DMS153 (cell line): ENCODE data around the gene SH2D5.
"Not testable (repeated sequence)": the region's sequence is repeated elsewhere in the genome, so short reads cannot be mapped to it uniquely, and the experiment has no call there.

Experiments used
- DNase-seq: peaks from one replicate; lab custom pipeline; 2025; lab: John Stamatoyannopoulos, UW

The SH2D5 gene

DNA sequence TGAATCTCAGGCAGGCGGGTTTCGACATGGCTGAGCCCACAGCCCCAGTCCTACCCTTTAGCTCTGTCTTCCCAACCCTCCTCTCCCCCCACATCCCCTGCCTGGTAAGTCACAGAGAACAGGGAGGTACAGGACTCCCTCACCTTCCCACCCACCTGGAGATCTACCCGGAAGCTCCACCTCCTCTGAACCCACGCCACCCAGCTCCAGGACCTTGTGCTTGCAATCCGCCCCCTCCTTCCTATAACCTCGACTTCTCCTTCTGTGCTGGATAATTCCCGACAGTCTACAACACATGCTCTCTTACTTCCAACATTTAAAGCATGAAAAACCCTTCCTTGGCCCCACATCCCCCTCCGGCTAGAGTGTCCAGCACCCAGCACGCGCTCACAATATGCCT, 37.0 kb downstream of the SH2D5 start:
- DNase-seq = no peak

DNA sequence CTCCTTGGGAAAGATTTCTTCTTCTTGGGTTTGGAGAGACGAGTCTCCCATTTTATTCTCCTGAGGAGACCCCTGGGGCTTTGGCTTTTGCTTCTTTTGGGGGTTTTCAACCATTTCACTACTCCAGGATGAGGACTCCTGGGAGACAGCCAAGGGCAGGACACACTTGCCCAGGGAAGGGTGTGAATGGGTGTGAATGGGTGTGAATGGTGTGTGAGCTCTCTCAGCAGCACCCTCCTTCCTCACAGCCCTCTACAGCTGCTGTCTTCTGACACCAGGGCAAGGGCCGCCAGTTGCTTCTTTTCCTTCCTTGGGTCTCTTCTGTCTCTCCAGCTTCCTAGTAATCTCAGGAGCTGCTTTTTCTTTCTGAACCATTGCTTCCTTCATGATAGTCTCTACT, 38.9 kb downstream of the SH2D5 start:
- DNase-seq = no peak

DNA sequence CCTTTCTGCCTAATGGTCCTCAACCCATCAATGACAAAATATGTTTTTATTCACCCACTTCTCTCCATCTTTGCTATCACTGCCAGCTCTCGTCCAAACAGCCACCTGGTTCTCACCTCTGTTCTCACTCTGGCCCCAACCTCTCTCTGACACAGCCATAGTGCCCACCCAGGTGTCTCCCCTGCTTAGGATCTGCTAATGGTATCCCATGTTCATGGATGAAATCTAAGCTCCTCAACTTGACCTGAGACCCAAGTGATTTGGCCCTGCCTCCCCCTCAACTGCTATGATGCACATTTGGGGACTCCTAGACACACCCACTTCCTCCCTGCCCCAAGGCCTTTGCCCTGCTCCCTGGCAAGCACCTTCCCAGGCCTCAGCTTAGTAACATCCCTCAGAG, 40.6 kb downstream of the SH2D5 start:
- no peak for DNase-seq

DNA sequence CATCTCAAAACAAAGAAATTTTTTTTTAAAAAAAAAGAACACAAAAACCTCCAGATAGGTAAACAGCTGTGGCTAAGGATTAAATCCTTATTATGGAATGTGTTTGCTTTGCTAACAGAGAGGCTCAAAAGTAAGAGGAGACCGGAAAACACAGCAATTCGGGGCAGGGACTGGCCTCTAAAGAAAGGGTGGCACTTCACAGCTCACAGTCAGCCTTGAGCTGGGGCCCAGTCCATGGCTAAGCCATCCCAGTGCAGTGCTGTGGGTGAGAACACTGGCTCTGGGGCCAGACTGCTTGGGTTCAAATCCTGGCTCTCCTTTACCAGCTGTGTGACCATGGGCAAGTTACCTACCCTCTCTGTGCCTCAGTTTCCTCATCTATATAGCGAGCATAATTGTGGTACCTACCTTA, 42.9 kb downstream of the SH2D5 start:
- DNase-seq = no peak

DNA sequence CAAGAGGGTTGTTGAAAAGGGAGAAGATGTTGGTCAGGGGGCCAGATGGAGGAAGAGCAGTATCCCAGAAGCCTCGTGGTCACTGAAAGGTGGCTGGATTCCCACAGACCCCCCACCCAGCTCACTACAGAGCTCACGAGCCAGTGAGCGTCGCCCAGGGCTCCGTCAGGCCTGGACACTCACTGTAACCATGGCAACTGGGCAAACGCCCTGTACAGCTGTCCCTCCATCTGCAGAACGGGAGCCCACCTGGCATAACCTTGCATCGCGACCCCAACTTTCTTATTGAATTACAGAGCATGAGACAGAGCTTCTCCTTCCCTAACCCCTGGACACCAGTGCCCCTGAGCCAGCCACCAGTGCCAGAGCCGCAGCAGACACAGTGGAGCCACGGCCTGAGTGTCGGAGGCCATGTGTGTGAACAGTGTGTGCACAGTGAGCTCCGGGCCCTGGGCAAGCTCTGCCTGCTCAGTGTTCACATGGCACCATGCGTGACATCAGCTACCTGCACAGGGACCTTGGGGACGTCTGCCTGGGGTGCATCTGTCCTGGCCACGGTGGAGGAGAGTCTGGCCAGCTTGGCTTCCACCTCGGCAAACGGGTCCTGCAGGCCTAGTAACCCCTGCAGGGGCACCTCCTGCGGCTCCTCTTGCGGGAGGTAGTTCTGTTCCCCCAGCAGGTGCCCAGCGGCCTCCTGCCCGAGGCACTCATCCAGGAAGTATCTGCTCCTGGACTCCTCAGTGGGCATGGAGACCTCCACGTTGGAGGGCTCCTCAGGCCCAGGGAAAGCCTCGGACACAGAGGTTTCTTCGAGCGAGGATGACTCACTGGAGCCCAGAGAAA, 45.4 kb downstream of the SH2D5 start:
- DNase-seq = no peak

DNA sequence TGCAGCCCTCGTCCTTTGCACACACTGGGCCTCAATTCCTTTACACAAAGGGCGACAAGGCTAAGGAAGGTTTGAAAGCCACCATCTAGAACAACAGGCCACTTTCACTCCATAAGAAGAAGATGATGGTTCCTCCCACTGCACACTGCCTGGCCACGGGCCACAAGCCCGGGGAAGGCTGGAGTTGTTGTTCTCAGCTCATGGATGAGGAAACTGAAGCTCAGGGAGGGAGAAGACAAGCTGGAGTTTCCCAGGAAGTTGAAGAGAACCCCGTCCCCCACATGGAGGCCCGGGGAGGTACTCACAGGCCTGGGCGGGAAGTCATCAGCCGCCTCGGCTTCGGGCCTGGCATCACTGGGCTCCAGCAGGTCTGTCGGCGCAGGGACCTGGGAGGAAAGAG, 46.8 kb downstream of the SH2D5 start:
- no peak for DNase-seq

DNA sequence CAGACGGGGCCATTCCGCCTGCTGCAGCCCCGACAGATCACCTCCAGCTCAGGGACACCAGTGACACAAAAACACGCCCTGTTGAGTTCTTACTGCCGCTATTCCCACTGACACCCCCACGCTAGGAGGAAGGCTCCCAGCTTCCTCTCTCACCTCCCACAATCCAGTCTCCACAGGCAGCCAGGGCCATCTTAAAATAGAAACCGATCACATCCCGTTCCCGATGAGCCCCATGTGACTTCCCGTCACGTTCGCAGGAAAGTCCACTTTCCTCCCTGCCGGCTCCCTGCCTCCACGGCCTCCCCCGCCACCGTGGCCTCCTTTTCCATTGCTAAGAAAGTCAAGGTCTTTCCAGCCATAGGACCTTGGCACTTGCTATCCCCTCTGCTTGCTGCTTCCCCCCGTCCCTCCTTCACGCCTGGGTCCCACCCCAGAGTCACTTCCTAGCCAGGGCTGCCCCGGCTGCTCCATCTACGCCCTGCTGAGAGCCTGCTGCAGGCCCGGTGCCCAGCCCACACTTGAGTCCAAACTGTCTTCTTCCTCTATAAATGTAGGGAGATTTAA, 47.3 kb downstream of the SH2D5 start:
- DNase-seq = no peak

DNA sequence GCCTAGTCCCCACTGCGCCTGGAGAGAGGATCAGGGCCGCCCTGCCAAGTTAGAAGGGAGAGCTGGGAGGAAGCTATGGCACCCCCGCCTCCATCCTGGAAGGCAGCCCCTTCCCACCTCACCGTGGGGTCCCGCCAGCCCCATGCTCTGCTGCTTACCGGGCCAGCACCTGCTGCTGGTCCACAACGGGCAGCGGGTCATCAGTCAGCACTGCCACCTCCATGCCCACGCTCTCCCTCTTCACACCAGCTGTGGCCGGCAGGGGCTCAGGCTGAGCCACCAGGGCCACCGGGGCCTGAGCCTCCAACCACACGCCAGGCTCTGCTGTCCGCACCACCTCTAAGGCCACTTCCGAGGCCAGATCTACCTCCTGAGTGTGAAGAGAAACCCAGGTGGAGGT, 47.9 kb downstream of the SH2D5 start:
- no peak for DNase-seq

DNA sequence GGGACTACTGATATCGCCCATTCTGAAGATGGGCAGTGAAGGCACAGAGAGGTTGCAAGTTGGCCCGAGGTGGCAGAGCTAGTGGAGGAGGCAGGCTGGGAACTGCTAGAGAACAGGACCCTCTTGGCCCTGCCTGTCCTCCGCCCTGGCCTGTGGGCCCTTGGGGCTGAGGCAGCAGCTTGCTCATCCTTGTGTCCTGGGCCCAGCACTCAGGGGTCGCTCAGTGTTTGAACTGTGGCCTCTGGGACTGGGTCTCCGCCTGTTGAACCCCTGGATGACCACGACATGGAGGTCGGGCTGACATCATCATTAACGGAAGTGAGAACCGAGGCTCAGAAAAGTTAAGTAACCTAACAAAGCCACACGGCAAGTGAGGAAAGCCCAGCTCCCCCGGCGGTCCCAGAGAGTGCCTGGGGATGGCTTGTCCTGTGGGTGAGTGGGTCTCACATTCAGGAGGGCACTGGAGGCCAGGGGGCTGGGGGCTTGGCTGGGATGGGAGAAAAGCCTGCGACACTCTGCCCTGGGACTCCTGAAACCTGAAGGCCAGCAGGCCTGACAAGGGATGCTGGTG, 48.4 kb downstream of the SH2D5 start:
- no peak for DNase-seq

DNA sequence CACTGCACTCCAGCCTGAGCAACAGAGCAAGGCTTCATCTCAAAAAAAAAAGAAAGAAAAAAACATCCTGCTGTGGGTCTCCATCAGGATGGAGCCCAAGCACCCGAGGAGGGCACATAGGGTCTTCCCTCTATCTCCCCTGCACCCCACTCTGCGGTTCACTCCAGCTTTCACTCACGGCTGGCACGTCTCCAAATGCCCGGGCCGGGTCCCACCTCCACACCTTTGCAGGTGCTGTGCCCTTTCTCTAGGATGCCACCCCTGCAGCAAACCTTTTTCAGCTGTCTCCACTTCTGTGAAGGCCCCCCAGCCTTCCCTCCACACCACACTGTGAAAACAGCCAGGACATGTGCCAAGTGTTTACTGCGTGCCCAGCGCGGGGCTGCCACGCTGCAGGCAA, 48.9 kb downstream of the SH2D5 start:
- DNase-seq = no peak

DNA sequence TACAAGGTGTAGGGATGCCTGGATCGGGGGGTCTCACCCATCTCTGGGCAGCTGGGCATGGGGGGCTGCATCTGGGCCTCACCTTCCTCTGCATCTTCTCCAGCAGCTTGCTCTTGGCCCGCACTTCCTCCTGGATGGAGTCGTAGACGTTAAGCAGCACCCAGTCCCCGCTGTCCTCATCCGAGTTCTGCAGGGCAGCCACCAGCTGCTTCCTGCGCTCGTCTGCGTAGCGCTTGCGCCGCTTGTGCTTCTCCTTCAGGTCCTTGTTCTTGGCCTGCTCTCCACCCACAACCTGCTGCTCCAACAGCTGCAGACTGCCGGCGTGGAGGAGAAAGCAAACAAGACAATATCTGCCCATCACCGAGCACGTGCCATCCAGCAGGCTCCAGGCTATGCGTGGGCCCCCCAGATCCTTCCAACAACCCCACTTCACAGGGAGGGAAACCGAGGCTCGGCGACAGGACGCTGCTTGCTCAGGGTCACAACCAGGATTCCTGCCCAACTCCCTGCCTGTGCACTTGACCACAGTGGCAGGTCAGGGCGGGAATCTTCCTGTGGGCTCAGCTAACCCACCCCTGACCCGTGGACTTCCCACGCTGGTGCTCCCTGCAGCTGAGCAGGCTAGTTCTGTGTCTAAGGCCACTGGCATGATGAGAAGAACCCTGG, 49.8 kb downstream of the SH2D5 start:
- DNase-seq = peak; percentile 50

DNA sequence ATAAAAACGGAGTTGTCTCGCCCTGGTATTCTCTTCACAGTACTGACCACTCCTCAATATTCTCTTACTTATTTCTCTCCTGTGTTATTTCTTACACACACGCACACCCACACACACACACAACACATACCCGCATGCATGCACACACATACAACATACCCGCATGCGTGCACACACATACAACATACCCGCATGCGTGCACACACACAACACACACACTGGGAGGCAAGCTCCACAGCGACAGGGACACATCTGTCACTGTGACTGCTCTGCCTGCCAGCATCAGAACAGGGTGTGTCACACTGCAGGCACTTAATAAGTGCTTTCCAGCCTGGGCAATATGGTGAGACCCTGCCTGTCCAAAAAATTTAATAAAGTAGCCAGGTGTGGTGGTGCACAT, 50.5 kb downstream of the SH2D5 start:
- no peak for DNase-seq

DNA sequence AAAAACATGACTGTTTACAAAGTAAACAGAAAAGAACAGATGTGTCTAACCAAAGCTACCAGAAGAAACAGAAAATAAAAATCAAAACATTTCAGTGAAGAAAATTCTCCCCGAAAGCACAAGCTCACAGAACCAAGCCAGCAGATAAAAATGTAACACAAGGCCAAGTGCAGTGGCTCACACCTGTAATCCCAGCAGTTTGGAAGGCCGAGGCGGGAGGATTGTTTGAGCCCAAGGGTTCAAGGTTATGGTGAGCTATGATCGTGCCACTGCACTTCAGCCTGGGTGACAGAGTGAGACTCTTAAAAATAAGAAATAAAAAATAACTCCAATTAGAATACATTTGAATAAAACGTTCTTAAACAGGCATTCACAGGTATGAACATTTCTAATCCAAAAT, 52.2 kb downstream of the SH2D5 start:
- DNase-seq = no peak

DNA sequence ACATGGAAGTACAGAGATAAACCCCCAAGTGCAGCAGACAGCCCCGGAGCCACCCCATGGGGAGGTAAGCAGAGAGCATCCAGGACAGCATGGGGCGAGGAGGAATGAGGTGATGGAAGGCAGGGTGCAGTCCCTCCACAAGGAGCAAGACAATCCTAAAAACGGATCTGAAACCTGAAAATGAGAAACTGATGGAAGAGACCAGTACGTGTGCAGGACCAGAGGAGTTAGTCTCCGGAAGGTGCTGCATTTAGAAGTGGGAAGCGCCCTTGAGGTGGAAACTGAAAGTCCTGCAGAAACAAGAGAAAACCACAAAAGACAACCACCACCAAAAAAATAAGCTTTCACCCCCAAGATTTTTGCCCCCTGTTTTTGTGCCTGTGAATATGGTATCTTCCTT, 53.9 kb downstream of the SH2D5 start:
- no peak for DNase-seq

DNA sequence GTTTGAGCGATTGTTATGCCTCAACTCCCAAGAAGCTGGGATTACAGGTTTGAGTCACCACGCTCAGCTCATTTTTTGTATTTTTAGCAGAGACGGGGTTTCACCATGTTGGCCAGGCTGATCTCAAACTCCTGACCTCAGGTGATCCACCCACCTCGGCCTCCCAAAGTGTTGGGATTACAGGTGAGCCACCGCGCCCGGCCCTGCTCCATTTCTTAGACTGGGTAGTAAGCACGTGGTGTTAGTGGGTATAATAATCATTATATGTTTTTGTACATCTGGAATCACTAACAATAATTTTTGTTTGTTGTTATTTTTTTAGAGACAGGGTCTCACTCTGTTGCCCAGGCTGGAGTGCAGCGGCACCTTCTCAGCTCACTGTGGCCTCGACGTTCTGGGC, 58.9 kb downstream of the SH2D5 start:
- not testable (repeated sequence) for DNase-seq

DNA sequence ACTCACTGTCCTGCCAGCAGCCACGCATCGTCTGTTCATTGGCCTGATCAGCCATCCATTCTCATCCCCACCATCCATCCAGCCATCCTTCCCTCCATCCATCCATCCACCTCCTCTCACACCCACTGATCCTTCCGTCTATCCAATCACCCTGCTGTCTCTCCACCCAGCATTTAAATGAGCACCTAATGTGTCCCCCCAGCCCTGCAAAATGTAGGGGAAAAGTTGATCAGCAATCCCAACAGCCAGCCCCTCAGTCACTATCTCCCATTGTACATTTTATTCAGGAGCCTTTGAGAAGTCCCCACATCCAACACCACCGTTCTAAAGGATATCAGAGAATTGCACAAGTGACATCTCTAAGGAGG, 60.3 kb downstream of the SH2D5 start:
- no peak for DNase-seq

DNA sequence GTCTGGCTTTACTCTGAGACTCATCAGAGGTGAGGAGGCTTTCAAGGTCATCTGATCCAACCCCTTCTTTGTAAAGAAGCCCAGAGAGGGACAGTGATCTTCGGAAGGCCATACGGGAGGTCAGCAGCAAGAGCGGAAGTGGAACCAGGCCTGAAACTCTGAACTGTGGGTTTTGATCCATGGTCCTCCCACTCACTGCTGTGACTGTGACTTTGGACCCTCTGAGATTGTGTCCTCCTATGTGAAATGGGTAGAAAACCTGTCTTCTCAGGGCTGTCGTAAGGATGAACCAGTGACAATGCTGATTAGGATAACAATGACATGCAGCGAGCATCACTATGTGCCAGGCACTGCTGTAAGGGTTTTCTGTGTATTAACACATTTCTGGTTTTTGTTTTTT, 61.6 kb downstream of the SH2D5 start:
- DNase-seq = no peak
